PFSK-1 (cell line): ENCODE results near the gene NOL12.

Experiments used
- FOXP2 ChIP-seq: optimal IDR thresholded peaks from 2 replicates; pipeline ENCODE3; 2011; ENCODE audit warnings: borderline replicate concordance, control low read depth, inconsistent platforms; ENCODE audit not compliant: insufficient read depth; ENCODE audit errors: extremely low read length, extremely low read depth
- POLR2AphosphoS5 ChIP-seq: IDR thresholded peaks from 2 replicates; pipeline ENCODE4 v1.6.1; 2012; ENCODE audit warnings: low read depth, mild to moderate bottlenecking, control low read depth, low read length, moderate library complexity
- REST ChIP-seq, 2 experiments: IDR thresholded peaks; 2 replicates each; pipeline versions ENCODE4 v1.6.1 to v1.8.0; 2011 to 2012; ENCODE audit warnings: low read depth in 2 of 2, low read length in 2 of 2, control low read depth in 1 of 2, inconsistent platforms in 1 of 2, mild to moderate bottlenecking in 1 of 2, moderate library complexity in 1 of 2; ENCODE audit not compliant: insufficient read depth in 1 of 2
- SIN3A ChIP-seq: IDR thresholded peaks from 2 replicates; pipeline ENCODE4 v1.6.1; 2012; ENCODE audit warnings: mild to moderate bottlenecking, low read length, moderate library complexity, borderline replicate concordance; ENCODE audit not compliant: insufficient read depth
- TAF1 ChIP-seq: IDR thresholded peaks from 2 replicates; pipeline ENCODE4 v1.6.1; 2012; ENCODE audit warnings: low read length, control low read depth, borderline replicate concordance; ENCODE audit not compliant: insufficient read depth

Gene NOL12

GRCh38 chr22:37681001-37681424 lies 5.1 kb upstream of the NOL12 start:
- TF ChIP-seq SIN3A (no peak), POLR2AphosphoS5 (no peak; the same call in 1 of the 2 replicates), REST (IDR thresholded peaks at IDR 0.05; ENCODE audit: insufficient read depth in 1 of 2, low read depth in 2 of 2, low read length in 2 of 2) (no peak), FOXP2 (no peak), TAF1 (no peak)

GRCh38 chr22:37681556-37682049 lies 4.5 kb upstream of the NOL12 start:
- no peak for TF ChIP-seq REST (IDR thresholded peaks at IDR 0.05; ENCODE audit: insufficient read depth in 1 of 2, low read depth in 2 of 2, low read length in 2 of 2)
- no peak for TF ChIP-seq FOXP2
- no peak for TF ChIP-seq TAF1
- TF ChIP-seq POLR2AphosphoS5, result no peak
- no peak for TF ChIP-seq SIN3A

GRCh38 chr22:37684803-37685615 lies 1.1 kb upstream of the NOL12 start:
- TF ChIP-seq REST (IDR thresholded peaks at IDR 0.05; ENCODE audit: insufficient read depth in 1 of 2, low read depth in 2 of 2, low read length in 2 of 2) (no peak), FOXP2 (no peak), SIN3A (no peak), TAF1 (no peak), POLR2AphosphoS5 (no peak)

- TF ChIP-seq SIN3A (no peak), REST (IDR thresholded peaks at IDR 0.05; ENCODE audit: insufficient read depth in 1 of 2, low read depth in 2 of 2, low read length in 2 of 2) (no peak), POLR2AphosphoS5 (no peak), TAF1 (no peak), FOXP2 (no peak)
These were observed 4.3 kb downstream of the NOL12 start for GRCh38 chr22:37690407-37690806.
